C4-2B (cell line): ENCODE measurements around the gene RIMS4.

Experiments used
- CTCF ChIP-seq: fragments of 450-650 bp; conservative IDR thresholded peaks from 2 replicates; pipeline ENCODE4 v1.5.1; 2017; ENCODE audit warnings: mild to moderate bottlenecking
- ZFX ChIP-seq: fragments of 450-650 bp; IDR thresholded peaks from 2 replicates; pipeline ENCODE4 v1.6.1; 2017

GRCh38 chr20:44714102-44714700 lies 96.1 kb downstream of the RIMS4 start:
- TF ChIP-seq CTCF (no peak), ZFX (no peak)
